Naive thymus-derived CD4-positive, alpha-beta T cell (primary cell): ENCODE data around the gene MTG2. TPM values are rescaled to one million over a fixed set of nuclear protein-coding genes. Genes with fewer than 3 reads are reported as not detected.

Experiments used
- ATAC-seq: fragments of 150-1000 bp; cut with Tn5 transposase; 2 replicates; pipeline ENCODE4 v1.10.0; 2021; ENCODE audit warnings: mild to moderate bottlenecking, moderate library complexity
- CTCF ChIA-PET: fragments of 350-600 bp; sonication (Branson Sonifier 250); formaldehyde crosslinking; loops from one replicate; lab custom pipeline; 2021; ENCODE audit warnings: antibody characterized with exemption; lab: Charles Lee
- POLR2A ChIA-PET: fragments of 350-600 bp; sonication (Branson Sonifier 250); formaldehyde crosslinking; loops from one replicate; lab custom pipeline; 2021; ENCODE audit warnings: antibody characterized with exemption, inconsistent platforms; lab: Charles Lee
- DNase-seq, 9 donors: peaks; one replicate each; pipeline versions ENCODE4 v3.0.0 to v3.0.0-alpha.2; 2020 to 2022; ENCODE audit warnings: mixed read lengths in 1 of 9
- H3K27ac ChIP-seq: one replicate; pipeline ENCODE4 v1.7.0; 2013; ENCODE audit warnings: mild to moderate bottlenecking, low read depth, low read length, moderate library complexity
- H3K27me3 ChIP-seq, 2 donors: one replicate each; pipeline ENCODE4 v1.7.0; 2013; ENCODE audit warnings: low read length in 2 of 2, mild to moderate bottlenecking in 2 of 2, moderate library complexity in 2 of 2; ENCODE audit not compliant: control insufficient read depth in 2 of 2, insufficient read depth in 2 of 2
- H3K36me3 ChIP-seq, 3 experiments: 1 replicate in 2 of 3; 2 replicates in 1 of 3; pipeline ENCODE4 v1.7.0; 2013; ENCODE audit warnings: low read length in 3 of 3, mild to moderate bottlenecking in 3 of 3, moderate library complexity in 1 of 3; ENCODE audit not compliant: insufficient read depth in 3 of 3, control insufficient read depth in 2 of 3
- H3K4me1 ChIP-seq, 2 donors: one replicate each; pipeline ENCODE4 v1.7.0; 2013; ENCODE audit warnings: low read length in 2 of 2, mild to moderate bottlenecking in 2 of 2, moderate library complexity in 1 of 2; ENCODE audit not compliant: control insufficient read depth in 2 of 2, insufficient read depth in 2 of 2
- H3K4me3 ChIP-seq: 2 replicates; pipeline ENCODE4 v1.7.0; 2013; ENCODE audit warnings: mild to moderate bottlenecking, low read length
- H3K9me3 ChIP-seq, 3 experiments: 1 replicate in 2 of 3; 2 replicates in 1 of 3; pipeline ENCODE4 v1.7.0; 2013; ENCODE audit warnings: low read length in 3 of 3; ENCODE audit not compliant: control insufficient read depth in 2 of 3
- H3K27ac Mint-ChIP-seq, 9 donors: one replicate each; pipeline ENCODE4 v1.8.0; 2020 to 2022; ENCODE audit warnings: mixed read lengths in 9 of 9, mild to moderate bottlenecking in 8 of 9, moderate library complexity in 5 of 9, inconsistent platforms in 2 of 9
- H3K27me3 Mint-ChIP-seq, 5 donors: one replicate each; pipeline ENCODE4 v1.8.0; 2021 to 2022; ENCODE audit warnings: mixed read lengths in 5 of 5, mild to moderate bottlenecking in 1 of 5
- H3K36me3 Mint-ChIP-seq, 5 donors: one replicate each; pipeline ENCODE4 v1.8.0; 2020 to 2022; ENCODE audit warnings: mixed read lengths in 5 of 5, mild to moderate bottlenecking in 3 of 5, inconsistent platforms in 1 of 5
- H3K4me1 Mint-ChIP-seq, 7 donors: one replicate each; pipeline ENCODE4 v1.8.0; 2020 to 2022; ENCODE audit warnings: mixed read lengths in 7 of 7, mild to moderate bottlenecking in 3 of 7, inconsistent platforms in 1 of 7
- H3K4me3 Mint-ChIP-seq, 10 donors: one replicate each; pipeline ENCODE4 v1.8.0; 2020 to 2022; ENCODE audit warnings: mild to moderate bottlenecking in 10 of 10, mixed read lengths in 10 of 10, moderate library complexity in 6 of 10, inconsistent platforms in 2 of 10
- H3K9me3 Mint-ChIP-seq, 11 donors: one replicate each; pipeline ENCODE4 v1.8.0; 2020 to 2022; ENCODE audit warnings: mixed read lengths in 11 of 11, mild to moderate bottlenecking in 4 of 11, inconsistent platforms in 1 of 11, moderate library complexity in 1 of 11
- intact Hi-C, 2 donors: fragments of 100-400 bp; cut with micrococcal nuclease; formaldehyde crosslinking; loops; one replicate each; pipeline ENCODE4 v1.15.1; 2023
- polyA plus RNA-seq, 2 donors: library from polyadenylated mRNA; unstranded; fragments of 300-500 nt; fragmentation: Illumina TruSeq; gene quantifications; one replicate each; pipeline ENCODE4 v1.2.3, GENCODE V29; 2021
- total RNA-seq, 6 experiments: library from RNA in 5 of 6; stranded (reverse) in 5 of 6; gene quantifications; 1 replicate in 5 of 6; 2 replicates in 1 of 6; pipeline ENCODE4 v1.2.3 and lab custom pipeline; 2021 to 2026

MTG2 gene
- total and polyA plus RNA-seq, 7 experiments from 2014 or later = 18.2 to 51.5 (median 31.8) TPM

DNA sequence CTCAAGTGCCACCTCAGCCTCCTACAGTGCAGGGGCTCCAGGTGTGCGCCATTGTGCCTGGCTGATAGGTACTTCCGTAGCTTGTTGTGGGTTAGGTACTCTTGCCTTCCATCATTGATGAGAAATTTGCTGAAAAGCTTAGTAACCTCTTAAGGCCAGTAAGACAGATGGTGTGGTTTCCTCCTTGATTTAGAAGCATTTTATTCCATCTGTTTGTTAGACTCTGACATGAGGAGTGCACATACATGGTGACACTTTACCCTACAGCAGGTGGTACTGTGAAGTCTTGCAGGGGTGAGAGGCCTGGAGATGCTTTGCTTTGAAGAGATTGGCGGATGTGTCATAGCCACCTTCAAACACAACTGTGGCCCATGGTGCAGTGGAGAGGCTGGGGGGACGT, 14.8 kb upstream of the MTG2 start:
- peak overlapping the region in 1 of 9 donors; percentile 51 for H3K27ac Mint-ChIP-seq
- H3K27ac ChIP-seq = no peak overlapping the region
- peaks cover 0 to 49% (median 0%) of the 10 kb centered on the region in 3 experiments for H3K36me3 ChIP-seq
- intact Hi-C loops = no loop called here
- CTCF ChIA-PET = no interaction called here
- DNase-seq (no peak), ATAC-seq (no peak)
- no peaks in the 10 kb centered on the region for H3K27me3 Mint-ChIP-seq
- H3K27me3 ChIP-seq = no peaks in the 10 kb centered on the region
- H3K4me3 Mint-ChIP-seq = no peak overlapping the region
- POLR2A ChIA-PET = no interaction called here
- no peaks in the 10 kb centered on the region for H3K9me3 Mint-ChIP-seq
- no peaks in the 10 kb centered on the region for H3K4me1 Mint-ChIP-seq
- H3K4me3 ChIP-seq = no peak overlapping the region
- H3K4me1 ChIP-seq = no peaks in the 10 kb centered on the region
- peaks cover 0 to 11% (median 6%) of the 10 kb centered on the region in 5 donors for H3K36me3 Mint-ChIP-seq
- H3K9me3 ChIP-seq = no peaks in the 10 kb centered on the region

DNA sequence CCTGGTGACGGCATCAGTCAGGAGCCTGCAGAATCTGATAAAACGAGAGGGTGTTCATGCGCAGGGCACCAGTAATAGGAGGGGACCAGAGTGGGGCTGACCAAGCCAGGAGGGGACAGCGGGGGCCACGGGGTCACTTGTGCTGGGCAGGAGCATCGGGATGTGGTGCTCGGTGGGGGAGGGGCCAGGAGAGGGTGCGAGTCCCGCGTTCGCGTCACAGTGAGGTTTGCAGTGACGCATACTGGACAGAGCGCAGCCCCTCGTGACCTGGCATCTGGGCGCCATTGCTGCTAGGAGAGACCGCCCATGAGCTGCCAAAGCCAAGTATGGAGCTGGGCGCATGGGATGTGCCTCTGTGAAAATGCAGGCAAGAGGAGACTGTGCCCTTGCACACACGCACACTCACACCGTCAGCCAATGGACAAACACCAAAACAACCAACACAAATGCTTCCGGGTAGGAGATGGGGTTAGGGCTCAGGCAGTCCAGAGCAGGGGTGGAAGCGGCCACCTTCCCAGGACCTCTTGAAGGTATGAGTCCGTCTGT, 13.9 kb upstream of the MTG2 start:
- intact Hi-C loops = no loop called here
- ATAC-seq = no peak
- Histone ChIP-seq H3K9me3 (no peaks in the 10 kb centered on the region), H3K4me3 (no peak overlapping the region), H3K4me1 (no peaks in the 10 kb centered on the region), H3K36me3 (peaks cover 0 to 41% (median 0%) of the 10 kb centered on the region in 3 experiments), H3K27ac (no peak overlapping the region), H3K27me3 (no peaks in the 10 kb centered on the region)
- no peak for DNase-seq
- no peaks in the 10 kb centered on the region for H3K4me1 Mint-ChIP-seq
- CTCF ChIA-PET = no interaction called here
- POLR2A ChIA-PET = no interaction called here
- H3K4me3 Mint-ChIP-seq = no peak overlapping the region
- no peaks in the 10 kb centered on the region for H3K9me3 Mint-ChIP-seq
- no peak overlapping the region for H3K27ac Mint-ChIP-seq
- H3K27me3 Mint-ChIP-seq = no peaks in the 10 kb centered on the region
- peaks cover under 1 to 11% (median 5%) of the 10 kb centered on the region in 5 donors for H3K36me3 Mint-ChIP-seq

DNA sequence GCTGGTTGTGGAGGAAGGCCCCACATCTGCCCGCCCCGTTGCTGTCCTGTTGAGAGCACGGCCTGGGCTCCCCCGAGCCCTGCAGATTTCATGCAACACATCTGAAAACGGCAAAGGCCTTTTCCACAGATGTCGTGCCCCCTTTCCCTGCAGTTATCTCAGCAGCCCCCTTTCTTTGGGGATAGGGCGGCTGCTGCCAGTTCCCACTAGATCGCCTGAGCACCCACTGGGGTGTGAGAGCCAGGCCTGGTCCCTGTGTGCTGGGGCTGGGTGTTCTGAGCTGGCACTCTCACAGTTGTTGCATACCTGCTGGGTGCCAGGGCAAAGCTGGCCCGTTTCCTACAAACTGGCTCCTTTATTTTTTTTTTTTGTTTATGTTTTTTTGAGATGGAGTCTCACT, 12.3 kb upstream of the MTG2 start:
- no peak for ATAC-seq
- Histone ChIP-seq H3K36me3 (peaks cover 0 to 39% (median 0%) of the 10 kb centered on the region in 3 experiments), H3K4me3 (no peak overlapping the region), H3K27ac (no peak overlapping the region), H3K4me1 (no peaks in the 10 kb centered on the region), H3K27me3 (no peaks in the 10 kb centered on the region), H3K9me3 (no peaks in the 10 kb centered on the region)
- Mint-ChIP-seq H3K4me1 (no peaks in the 10 kb centered on the region), H3K27ac (no peak overlapping the region), H3K4me3 (no peak overlapping the region), H3K9me3 (no peaks in the 10 kb centered on the region), H3K36me3 (peaks cover under 1 to 13% (median 9%) of the 10 kb centered on the region in 5 donors), H3K27me3 (no peaks in the 10 kb centered on the region)
- intact Hi-C loops = no loop called here
- CTCF ChIA-PET = no interaction called here
- POLR2A ChIA-PET = no interaction called here
- no peak for DNase-seq

DNA sequence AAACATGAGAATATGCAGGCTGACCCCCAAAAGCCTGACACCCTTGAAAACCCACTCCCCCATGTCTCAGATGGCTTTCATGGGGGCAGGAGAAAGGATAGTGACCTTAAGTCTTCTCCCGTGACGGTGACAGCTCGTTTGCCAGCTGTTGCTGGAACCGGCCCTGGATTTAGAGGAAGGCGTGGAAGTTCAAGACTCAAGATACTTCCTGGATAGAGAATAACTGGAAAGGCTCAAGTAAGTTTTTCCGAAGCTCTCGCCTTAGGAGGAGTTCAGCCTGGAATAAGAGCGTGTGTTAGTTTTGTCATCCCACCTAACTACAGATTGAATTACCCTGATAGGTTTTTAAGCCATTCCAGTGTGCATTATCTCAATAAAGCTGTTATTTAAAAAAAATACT, 11.6 kb upstream of the MTG2 start:
- Mint-ChIP-seq H3K4me1 (no peaks in the 10 kb centered on the region), H3K36me3 (peaks cover 0 to 12% (median 8%) of the 10 kb centered on the region in 5 donors), H3K27me3 (no peaks in the 10 kb centered on the region), H3K27ac (no peak overlapping the region), H3K9me3 (no peaks in the 10 kb centered on the region), H3K4me3 (no peak overlapping the region)
- intact Hi-C loops = no loop called here
- POLR2A ChIA-PET = no interaction called here
- ATAC-seq = no peak
- peaks cover 0 to 32% (median 0%) of the 10 kb centered on the region in 3 experiments for H3K36me3 ChIP-seq
- no peaks in the 10 kb centered on the region for H3K27me3 ChIP-seq
- H3K4me1 ChIP-seq = no peaks in the 10 kb centered on the region
- CTCF ChIA-PET = no interaction called here
- no peak overlapping the region for H3K4me3 ChIP-seq
- H3K27ac ChIP-seq = no peak overlapping the region
- DNase-seq = no peak
- no peaks in the 10 kb centered on the region for H3K9me3 ChIP-seq

DNA sequence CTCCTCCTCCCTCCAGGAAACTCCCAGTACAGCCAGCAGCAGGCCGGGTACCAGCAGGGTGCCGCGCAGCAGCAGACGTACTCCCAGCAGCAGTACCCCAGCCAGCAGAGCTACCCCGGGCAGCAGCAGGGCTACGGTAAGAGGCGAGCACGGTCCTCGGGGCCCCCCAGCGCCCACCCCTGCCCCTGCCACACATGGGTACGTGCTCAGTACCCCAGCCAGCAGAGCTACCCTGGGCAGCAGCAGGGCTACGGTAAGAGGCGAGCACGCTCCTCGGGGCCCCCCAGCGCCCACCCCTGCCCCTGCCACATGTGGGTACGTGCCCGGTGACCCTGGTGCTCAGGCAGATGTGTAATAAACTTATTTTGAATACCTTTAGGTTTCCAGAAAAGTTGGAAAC, 10.2 kb upstream of the MTG2 start:
- no peak overlapping the region for H3K27ac ChIP-seq
- H3K9me3 ChIP-seq = no peaks in the 10 kb centered on the region
- CTCF ChIA-PET = no interaction called here
- H3K9me3 Mint-ChIP-seq = no peaks in the 10 kb centered on the region
- H3K27me3 Mint-ChIP-seq = no peaks in the 10 kb centered on the region
- H3K4me1 Mint-ChIP-seq = no peaks in the 10 kb centered on the region
- H3K27ac Mint-ChIP-seq = no peak overlapping the region
- no peak overlapping the region for H3K4me3 Mint-ChIP-seq
- peaks cover 0 to 10% (median 4%) of the 10 kb centered on the region in 5 donors for H3K36me3 Mint-ChIP-seq
- POLR2A ChIA-PET = no interaction called here
- intact Hi-C loops = no loop called here
- ATAC-seq (no peak), DNase-seq (no peak)
- H3K27me3 ChIP-seq = no peaks in the 10 kb centered on the region
- H3K4me3 ChIP-seq = no peak overlapping the region
- no peaks in the 10 kb centered on the region for H3K4me1 ChIP-seq
- H3K36me3 ChIP-seq = peaks cover 0 to 30% (median 0%) of the 10 kb centered on the region in 3 experiments

DNA sequence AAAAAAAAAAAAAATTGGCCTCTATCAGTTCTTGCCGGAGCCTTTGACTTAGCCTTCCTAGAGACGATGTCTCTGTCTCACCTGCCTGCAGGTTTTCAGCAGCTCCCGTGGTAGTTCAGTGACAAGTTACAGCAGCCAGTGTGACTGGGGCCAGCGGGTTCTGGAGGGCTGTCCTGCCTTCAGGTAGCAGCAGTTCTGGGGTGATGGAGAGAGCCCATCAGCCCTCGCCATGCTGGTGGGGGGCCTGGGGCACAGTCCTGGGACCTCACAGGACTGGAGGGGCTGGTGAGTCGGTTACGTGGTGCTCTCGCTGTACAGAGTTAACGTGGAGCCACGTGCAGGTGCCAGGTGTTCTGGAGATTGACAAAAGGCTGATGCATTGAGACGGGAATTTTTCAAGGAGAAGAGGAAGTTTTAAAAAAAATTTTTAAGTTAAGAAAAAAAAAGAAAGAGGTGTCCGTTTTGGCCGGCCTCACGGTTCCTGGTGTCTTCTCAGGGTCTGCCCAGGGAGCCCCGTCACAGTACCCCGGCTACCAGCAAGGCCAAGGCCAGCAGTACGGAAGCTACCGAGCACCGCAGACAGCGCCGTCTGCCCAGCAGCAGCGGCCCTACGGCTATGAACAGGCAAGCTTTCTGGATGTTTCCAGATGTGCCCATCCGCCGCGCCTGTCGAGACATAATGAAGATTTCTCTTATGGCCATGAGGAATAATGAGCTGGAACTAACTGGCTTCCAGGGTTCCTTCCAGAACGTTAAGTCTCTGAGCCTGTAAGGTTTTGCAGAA, 8.6 kb upstream of the MTG2 start:
- intact Hi-C loops = no loop called here
- H3K4me1 Mint-ChIP-seq = no peaks in the 10 kb centered on the region
- ATAC-seq (no peak), DNase-seq (no peak)
- Histone ChIP-seq H3K27me3 (no peaks in the 10 kb centered on the region), H3K4me3 (no peak overlapping the region), H3K4me1 (no peaks in the 10 kb centered on the region), H3K36me3 (peaks cover 0 to 27% (median 0%) of the 10 kb centered on the region in 3 experiments), H3K9me3 (no peaks in the 10 kb centered on the region), H3K27ac (no peak overlapping the region)
- POLR2A ChIA-PET = no interaction called here
- H3K36me3 Mint-ChIP-seq = peaks cover 0 to 10% (median 3%) of the 10 kb centered on the region in 5 donors
- no peak overlapping the region for H3K27ac Mint-ChIP-seq
- CTCF ChIA-PET = no interaction called here
- no peak overlapping the region for H3K4me3 Mint-ChIP-seq
- no peaks in the 10 kb centered on the region for H3K27me3 Mint-ChIP-seq
- no peaks in the 10 kb centered on the region for H3K9me3 Mint-ChIP-seq
